HG03025 (cell line): ENCODE measurements around the gene TMC8.

ENCODE experiments used
- ATAC-seq: cut with Tn5 transposase; IDR thresholded peaks from one replicate; pipeline ENCODE4 v1.9.1; 2021; ENCODE audit warnings: mild to moderate bottlenecking, moderate library complexity; ENCODE audit not compliant: unreplicated experiment, low FRiP score

Gene TMC8

DNA sequence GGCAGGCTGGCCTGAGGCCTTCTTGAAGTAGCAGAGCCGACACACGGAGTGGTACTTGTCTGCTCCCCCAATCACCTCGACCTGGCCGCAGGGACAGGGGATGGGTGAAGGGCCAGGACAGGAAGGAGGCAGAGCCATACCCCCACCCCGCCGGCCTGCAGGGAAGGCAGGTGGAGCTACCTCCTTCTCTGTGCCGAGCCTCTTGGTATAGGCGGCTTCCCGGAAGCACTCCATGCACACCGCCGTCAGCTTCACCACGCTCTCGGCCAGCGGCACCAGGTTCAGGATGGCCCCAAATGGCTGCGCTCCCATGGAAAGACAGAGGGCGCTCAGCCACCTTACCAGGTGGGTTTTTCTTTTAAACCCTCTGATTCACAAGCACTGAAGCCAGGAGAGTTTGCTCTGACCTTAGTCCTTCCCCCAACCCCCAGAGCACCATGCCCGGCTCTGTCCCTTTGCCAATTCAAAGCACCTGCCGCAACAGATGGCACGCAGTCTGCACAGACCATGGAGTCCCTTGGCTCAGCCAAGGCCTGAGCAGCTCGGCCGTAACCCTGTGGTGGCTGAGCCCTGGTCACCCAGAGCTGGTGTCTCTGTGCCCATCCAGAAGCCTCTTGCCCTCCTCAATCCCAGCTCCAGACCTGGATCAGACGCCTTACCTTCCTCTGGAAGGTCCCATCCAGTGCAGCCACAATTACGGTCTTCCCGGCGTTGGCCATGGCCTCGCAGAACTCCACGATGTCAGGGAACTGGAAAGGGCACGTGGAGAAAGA lies 44.5 kb downstream of the TMC8 start:
- no peak for ATAC-seq

DNA sequence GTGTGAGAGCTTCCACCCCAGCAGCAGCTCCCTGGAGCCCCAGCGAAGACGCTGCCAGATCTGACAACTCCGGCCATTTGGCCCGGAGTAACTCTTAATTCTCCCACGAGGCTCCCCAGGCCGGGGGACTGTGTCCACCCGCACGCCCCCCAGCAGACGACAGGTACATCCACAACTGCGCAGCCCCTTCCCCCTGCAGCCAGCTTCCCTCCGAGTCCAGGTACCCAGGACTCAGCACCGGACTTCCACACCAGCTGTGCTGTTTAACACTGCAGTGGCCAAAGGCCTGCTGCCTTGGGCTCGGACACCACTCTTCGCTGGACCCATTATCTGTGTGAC lies 45.0 kb downstream of the TMC8 start:
- ATAC-seq, result no peak

DNA sequence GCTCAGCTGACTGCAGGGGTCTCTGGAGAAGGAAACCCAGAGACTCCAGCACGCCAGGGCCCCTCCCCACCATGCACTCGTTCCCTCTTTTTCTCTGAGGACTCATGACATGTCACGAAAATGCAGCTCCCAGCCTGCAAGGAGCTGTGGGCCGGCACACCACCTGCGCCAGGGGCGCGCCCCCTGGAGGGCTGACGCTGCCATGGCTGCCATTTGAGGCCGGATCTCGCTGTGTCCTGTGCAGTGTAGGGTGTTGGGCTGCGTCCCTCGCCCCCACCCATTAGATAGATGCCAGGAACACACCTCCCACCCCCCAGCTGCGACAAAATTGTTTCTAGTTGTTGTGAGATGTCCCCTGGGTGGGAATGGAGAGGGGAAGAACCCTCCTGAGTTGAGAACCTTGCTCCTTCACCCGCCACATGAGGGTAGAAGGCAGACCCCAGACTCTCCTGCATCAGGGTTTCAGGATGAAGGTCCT lies 46.0 kb downstream of the TMC8 start:
- no peak for ATAC-seq

DNA sequence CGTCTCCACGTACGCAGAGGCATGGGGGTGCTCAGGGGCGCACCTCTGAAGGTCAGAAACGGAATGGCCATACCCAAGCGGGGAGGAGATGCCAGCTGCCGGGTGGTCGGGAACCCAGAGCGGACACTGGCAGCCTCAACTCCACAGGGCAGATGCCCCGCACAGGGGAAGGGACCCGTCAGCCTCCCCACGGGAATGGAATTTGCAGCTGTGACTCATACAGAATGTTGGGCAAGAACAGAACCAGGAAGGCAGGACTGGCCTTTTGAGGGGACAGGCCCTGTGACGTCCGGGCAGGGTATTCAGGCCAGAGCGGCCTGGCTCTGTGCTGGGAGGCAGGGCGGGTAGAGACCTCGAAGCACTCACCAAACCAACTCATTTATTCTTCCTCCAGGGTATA lies 48.8 kb downstream of the TMC8 start:
- ATAC-seq, result no peak

DNA sequence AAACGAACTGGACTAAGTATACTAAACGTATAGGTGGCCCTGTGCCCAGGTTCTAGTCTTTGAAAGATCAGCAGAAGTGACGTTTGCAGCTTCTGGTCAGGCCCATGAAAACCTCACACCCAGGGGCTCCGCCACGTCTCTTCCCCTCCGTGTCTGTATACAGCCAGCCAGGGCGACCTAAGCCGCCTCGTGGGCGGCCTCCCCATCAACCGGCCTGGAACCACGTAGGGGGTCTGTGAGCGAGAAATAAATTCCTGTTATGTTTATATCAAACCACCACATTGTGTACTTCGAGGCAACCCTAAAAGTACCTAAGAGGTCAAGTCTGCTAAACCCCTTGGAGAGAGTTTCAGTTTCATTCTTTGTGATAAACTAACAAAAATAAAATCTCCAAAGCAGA lies 49.5 kb downstream of the TMC8 start:
- ATAC-seq, result no peak

DNA sequence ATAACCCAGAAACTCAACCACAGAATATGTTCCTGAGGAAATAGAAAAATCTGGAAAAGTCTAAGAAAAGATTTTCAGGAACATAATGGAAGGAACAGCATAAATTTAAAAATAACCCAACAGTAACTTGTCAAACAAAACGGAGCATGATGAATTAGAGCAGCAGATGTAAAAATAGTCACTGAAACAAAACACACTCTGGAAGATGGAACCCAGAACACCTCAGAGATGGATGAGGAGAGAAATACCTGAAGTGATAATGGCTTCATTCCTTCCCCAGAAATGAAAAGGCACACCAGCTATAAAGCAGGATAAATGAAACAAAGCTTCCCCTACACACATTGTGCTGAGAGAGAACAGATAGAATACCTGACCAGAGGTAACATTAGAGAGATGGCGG lies 49.9 kb downstream of the TMC8 start:
- ATAC-seq, result no peak

DNA sequence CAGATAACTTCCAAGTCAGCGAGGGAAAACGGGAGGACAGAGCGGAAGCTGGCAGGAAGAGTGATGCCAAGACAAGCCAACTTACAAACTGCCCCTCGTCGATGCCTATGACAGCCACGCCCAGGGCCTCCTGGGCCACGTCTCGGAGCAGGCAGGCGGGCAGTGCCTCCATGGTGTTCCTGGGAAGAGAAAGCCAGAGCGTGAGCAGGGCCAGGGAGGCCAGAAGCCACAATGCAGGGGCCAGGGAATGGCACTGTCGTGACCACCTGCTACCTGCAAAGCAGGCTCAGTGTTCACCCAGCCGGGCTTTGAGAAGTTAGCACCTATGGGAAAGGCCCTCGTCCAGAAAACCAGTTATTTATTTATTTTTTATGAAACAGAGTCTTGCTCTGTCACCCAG lies 51.9 kb downstream of the TMC8 start:
- ATAC-seq, result no peak

DNA sequence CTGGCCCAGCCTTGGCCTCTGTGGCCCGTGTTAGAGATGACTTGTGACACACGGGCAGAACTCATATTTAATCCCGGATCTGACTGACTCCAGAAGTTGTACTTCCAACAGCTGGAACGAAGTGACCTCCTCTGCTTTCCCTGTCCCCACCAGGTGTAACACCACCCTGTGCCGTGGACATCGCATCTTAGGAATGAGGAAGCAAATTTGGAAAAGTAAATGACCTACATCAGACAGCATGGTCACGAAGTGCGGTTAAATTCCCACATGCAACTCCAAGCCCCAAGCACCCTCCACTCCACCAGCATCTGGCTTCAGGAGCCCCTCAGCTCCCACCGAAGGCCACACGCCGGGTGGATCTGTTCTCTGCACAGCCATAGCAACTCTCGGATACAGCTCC lies 53.3 kb downstream of the TMC8 start:
- ATAC-seq, result no peak

DNA sequence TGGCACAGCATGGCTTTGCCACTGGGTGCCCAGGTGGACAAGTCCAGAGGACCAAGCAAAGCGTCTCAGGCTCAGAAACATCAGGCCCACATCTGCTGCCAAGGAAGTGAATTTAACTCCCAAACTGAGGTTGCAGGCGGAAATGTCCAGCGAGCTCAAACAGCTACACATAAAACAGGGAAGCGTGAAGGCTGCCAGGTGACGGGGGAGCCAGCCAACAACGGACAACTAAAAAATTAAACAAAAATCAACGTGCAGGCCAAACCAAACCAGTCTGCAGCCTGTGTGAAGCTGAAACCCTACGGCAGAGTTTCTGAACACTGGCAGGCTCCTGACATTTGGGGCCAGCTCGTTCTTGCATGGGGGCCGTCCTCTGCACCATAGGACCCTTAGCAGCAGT lies 53.8 kb downstream of the TMC8 start:
- no peak for ATAC-seq

DNA sequence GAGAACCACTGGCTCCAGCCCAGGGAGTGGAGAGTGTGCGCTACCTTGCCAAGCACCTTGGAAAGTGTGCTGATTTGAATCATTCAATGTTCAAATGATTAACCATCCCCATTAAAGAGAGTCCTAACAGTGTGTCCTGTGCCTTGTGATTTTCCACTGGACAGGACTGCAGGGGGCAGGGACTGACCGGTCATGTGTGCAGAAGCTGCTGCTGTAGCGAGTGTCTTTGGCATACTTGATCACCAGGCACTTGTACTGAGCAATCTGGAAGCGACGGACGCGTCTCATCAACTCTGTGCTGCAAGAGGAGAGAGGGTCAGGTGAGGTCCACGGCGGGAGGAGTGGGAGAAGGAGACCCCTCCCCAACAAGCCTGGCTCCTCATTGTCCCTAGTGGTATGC lies 54.3 kb downstream of the TMC8 start:
- ATAC-seq, result no peak

DNA sequence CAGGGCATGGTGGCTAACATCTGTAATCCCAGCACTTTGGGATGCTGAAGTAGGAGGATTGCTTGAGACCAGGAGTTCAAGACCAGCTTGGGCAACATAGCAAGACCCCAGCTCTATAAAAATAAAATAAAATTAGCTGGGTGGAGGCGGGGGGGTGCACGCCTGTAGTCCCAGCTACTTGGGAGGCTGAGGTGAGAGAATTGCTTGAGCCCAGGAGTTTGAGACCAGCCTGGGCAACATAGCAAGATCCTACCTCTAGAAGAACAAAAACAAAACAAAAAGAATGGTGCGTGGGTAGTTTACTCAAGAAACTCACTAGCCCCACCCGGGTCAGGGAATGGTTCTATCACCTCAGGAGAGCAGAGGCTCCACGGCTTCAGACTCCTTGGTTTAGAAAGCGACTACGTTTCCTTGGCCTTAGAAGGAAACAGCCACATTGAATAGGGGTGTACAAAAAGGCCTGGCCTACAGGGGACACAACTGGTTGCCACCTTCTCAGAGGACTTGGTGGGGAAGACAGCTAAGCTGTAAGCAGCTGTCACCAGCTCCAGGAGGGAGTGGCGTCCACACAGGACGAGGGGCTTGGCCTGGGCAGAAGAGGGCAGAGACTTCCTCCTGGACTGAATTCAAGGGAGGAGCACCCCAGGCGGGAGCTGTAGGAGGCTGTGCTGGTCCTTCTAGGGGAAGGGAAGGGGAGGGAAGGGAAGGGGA lies 55.6 kb downstream of the TMC8 start:
- no peak for ATAC-seq

DNA sequence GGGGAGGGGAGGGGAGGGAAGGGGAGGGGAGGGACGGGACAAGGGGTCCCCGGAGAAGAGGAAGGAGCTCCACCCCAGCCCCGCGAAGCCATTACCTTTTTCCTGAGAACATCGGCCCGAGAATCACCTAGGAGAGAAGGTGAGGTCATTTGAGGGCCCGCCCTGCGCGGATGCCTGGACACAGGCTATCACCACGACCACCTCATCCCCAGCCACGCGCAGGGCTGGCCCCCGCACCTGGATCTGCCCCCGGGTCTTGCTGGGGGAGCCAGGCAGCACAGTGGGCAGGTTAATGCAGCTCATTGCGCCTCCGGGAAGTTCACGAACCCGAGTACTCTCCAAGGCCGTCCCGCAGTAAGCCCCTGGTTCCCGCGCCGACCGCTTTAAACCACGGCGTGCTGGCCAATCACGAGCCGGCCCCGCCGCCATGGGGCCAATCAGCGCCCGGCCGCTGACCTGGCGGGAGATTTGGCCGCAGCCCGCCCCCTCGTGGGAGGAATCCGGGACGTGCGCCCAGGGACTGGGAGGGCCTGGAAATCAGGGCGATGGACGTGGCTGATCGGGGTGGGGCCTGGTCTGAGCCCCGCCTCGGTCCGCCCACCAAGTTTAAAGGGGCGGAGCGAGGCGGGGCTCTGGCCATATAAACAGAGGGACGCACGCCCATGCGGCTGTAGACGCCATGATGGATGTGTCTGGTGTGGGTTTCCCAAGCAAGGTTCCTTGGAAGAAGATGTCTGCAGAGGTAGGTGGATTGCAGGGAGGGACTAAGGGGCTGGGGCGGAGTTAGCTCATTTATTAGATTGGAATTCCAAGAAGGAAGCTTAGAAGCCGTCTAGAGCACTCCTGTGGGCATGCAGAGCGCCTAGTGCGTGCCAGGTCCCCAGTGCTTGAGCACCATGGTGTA lies 56.4 kb downstream of the TMC8 start, which contains the start of the genes AFMID and TK1:
Gene AFMID (plus strand): TSS at position 671 of the 904 bp plus-strand sequence. CDS start 9 bp downstream, at position 680.
Gene TK1 (minus strand): TSS at position 361 of the 904 bp plus-strand sequence. CDS start 58 bp downstream, at position 303.
- peak; percentile 81 for ATAC-seq
